Endothelial cell of umbilical vein (primary cell): ENCODE results near the gene RAB4A.

Experiments used
- GATA2 ChIP-seq: IDR thresholded peaks from 2 replicates; pipeline ENCODE4 v1.7.0; 2011; ENCODE audit warnings: low read depth, mild to moderate bottlenecking, moderate library complexity, mixed read lengths, low read length; ENCODE audit not compliant: insufficient read length, insufficient read depth
- POLR2A ChIP-seq: IDR thresholded peaks from 2 replicates; pipeline ENCODE4 v1.6.1; 2012; ENCODE audit warnings: low read depth, mild to moderate bottlenecking, control low read depth, low read length
- POLR2AphosphoS5 ChIP-seq: IDR thresholded peaks from 2 replicates; pipeline ENCODE4 v1.6.1; 2012; ENCODE audit warnings: low read depth, mild to moderate bottlenecking, control low read depth, low read length, moderate library complexity; ENCODE audit not compliant: insufficient read depth

GRCh38 chr1:229323201-229323600 is 52.3 kb downstream of the RAB4A start:
- TF ChIP-seq POLR2A (no peak), GATA2 (no peak), POLR2AphosphoS5 (no peak)
